A549 (cell line): ENCODE results near the gene SORL1. TPM values are rescaled to one million over a fixed set of nuclear protein-coding genes. Genes with fewer than 3 reads are reported as not detected.

Experiments used
- ATAC-seq, 2 experiments: fragments of 200-7000 bp in 1 of 2; fragments of >200 bp in 1 of 2; cut with Nextera tagmentation in 1 of 2; cut with Tn5 transposase in 1 of 2; 3 replicates each; pipeline versions ENCODE4 v1.8.0 to v1.9.1; 2018 to 2020; ENCODE audit warnings: mild to moderate bottlenecking in 1 of 2, moderate library complexity in 1 of 2
- CTCF ChIA-PET: fragments of 300-600 bp; sonication (Branson Sonifier 250); formaldehyde crosslinking; extraction: SDS; loops from one replicate; lab custom pipeline; 2021; ENCODE audit warnings: antibody characterized with exemption, inconsistent platforms; lab: Yijun Ruan, JAX
- POLR2A ChIA-PET: fragments of 350-600 bp; formaldehyde crosslinking; extraction: SDS; loops from one replicate; lab custom pipeline; 2021; ENCODE audit warnings: antibody characterized with exemption, inconsistent platforms; lab: Yijun Ruan, JAX
- DNase-seq, 2 experiments: peaks; one replicate each; pipeline versions ENCODE4 v3.0.0 to v3.0.0-alpha.2; 2011 to 2016; ENCODE audit warnings: low read depth in 1 of 2, low spot score in 1 of 2
- FAIRE-seq: peaks from 2 replicates; lab custom pipeline; 2011; peaks lifted over from hg19 to GRCh38; lab: Jason Lieb, UNC
- H3K27ac ChIP-seq, 2 experiments: fragments of >200 bp; sonication (Bioruptor Twin); formaldehyde crosslinking; 3 replicates each; pipeline ENCODE4 v1.5.1; 2016 to 2017
- H3K4me1 ChIP-seq: fragments of >200 bp; sonication (Bioruptor Twin); formaldehyde crosslinking; 3 replicates; pipeline ENCODE4 v1.6.1; 2016
- H3K4me2 ChIP-seq: fragments of >200 bp; sonication (Bioruptor Twin); formaldehyde crosslinking; 3 replicates; pipeline ENCODE4 v1.6.1; 2016
- H3K4me3 ChIP-seq: fragments of >200 bp; sonication (Bioruptor Twin); formaldehyde crosslinking; 3 replicates; pipeline ENCODE4 v1.5.1; 2016
- H3K9me3 ChIP-seq: fragments of >200 bp; sonication (Bioruptor Twin); formaldehyde crosslinking; 3 replicates; pipeline ENCODE4 v1.6.1; 2016
- CBX2 ChIP-seq: fragments of 200-600 bp; sonication (generic); IDR thresholded peaks from 2 replicates; pipeline ENCODE4 v1.6.1; 2016; ENCODE audit warnings: low read depth, mild to moderate bottlenecking, borderline replicate concordance
- CBX8 ChIP-seq: fragments of 200-600 bp; sonication (generic); IDR thresholded peaks from 2 replicates; pipeline ENCODE4 v1.6.1; 2016
- CEBPB ChIP-seq, 2 experiments: fragments of >200 bp in 1 of 2; sonication (Bioruptor Twin) in 1 of 2; formaldehyde crosslinking in 1 of 2; IDR thresholded peaks; 2 replicates each; pipeline ENCODE4 v1.6.1; 2012 to 2016
- CHD2 ChIP-seq: fragments of 150-350 bp; IDR thresholded peaks from 2 replicates; pipeline ENCODE4 v1.6.1; 2014; ENCODE audit warnings: low read length; ENCODE audit not compliant: partially characterized antibody
- EHF ChIP-seq: fragments of 250-450 bp; sonication (Bioruptor Pico); IDR thresholded peaks from 2 replicates; pipeline ENCODE4 v1.5.0; 2020; ENCODE audit warnings: mild to moderate bottlenecking
- EHMT2 ChIP-seq: fragments of 200-600 bp; sonication (generic); IDR thresholded peaks from 2 replicates; pipeline ENCODE4 v1.6.1; 2016; ENCODE audit warnings: antibody characterized with exemption, low read depth, mild to moderate bottlenecking, moderate library complexity
- ELK1 ChIP-seq: fragments of 150-350 bp; IDR thresholded peaks from 2 replicates; pipeline ENCODE4 v1.6.1; 2014; ENCODE audit warnings: low read depth, mild to moderate bottlenecking, low read length
- GATA3 ChIP-seq: IDR thresholded peaks from 2 replicates; pipeline ENCODE4 v1.6.1; 2012; ENCODE audit warnings: borderline replicate concordance
- HOXB13 ChIP-seq: fragments of 250-450 bp; sonication (Bioruptor Pico); IDR thresholded peaks from 2 replicates; pipeline ENCODE4 v1.5.0; 2020; ENCODE audit warnings: low read depth, mild to moderate bottlenecking, moderate library complexity
- JUNB ChIP-seq: fragments of >200 bp; sonication (Bioruptor Twin); formaldehyde crosslinking; IDR thresholded peaks from 2 replicates; pipeline ENCODE4 v1.6.1; 2016
- MAFK ChIP-seq: fragments of 450-650 bp; IDR thresholded peaks from 2 replicates; pipeline ENCODE4 v1.6.1; 2014; ENCODE audit not compliant: partially characterized antibody
- MAX ChIP-seq: IDR thresholded peaks from 2 replicates; pipeline ENCODE4 v1.6.1; 2012
- NFE2L2 ChIP-seq: fragments of 150-350 bp; conservative IDR thresholded peaks from 2 replicates; pipeline ENCODE4 v1.6.1; 2014; ENCODE audit warnings: low read length
- NPAS2 ChIP-seq: fragments of 250-450 bp; sonication (Bioruptor Pico); IDR thresholded peaks from 2 replicates; pipeline ENCODE4 v1.8.0; 2022; ENCODE audit warnings: mild to moderate bottlenecking, moderate library complexity, borderline replicate concordance
- RARB ChIP-seq: fragments of 250-450 bp; sonication (Bioruptor Pico); IDR thresholded peaks from 2 replicates; pipeline ENCODE4 v1.8.0; 2021; ENCODE audit warnings: mild to moderate bottlenecking, moderate library complexity
- RCOR1 ChIP-seq: fragments of 150-350 bp; IDR thresholded peaks from 2 replicates; pipeline ENCODE4 v1.6.1; 2014; ENCODE audit warnings: antibody characterized with exemption, low read length, low read depth
- RFX5 ChIP-seq: fragments of 450-650 bp; IDR thresholded peaks from 2 replicates; pipeline ENCODE4 v1.7.1; 2014; ENCODE audit warnings: antibody characterized with exemption, mild to moderate bottlenecking, moderate library complexity
- SMC3 ChIP-seq: fragments of >200 bp; sonication (Bioruptor Twin); formaldehyde crosslinking; IDR thresholded peaks from 3 replicates; pipeline ENCODE4 v1.6.1; 2018; ENCODE audit warnings: inconsistent platforms
- SREBF2 ChIP-seq: fragments of 450-650 bp; IDR thresholded peaks from 2 replicates; pipeline ENCODE4 v1.6.1; 2014; ENCODE audit warnings: mild to moderate bottlenecking, moderate library complexity
- TFCP2L1 ChIP-seq: fragments of 250-450 bp; sonication (Bioruptor Pico); IDR thresholded peaks from 2 replicates; pipeline ENCODE4 v1.5.0; 2021; ENCODE audit warnings: mild to moderate bottlenecking
- USF2 ChIP-seq: fragments of 450-650 bp; IDR thresholded peaks from 2 replicates; pipeline ENCODE4 v1.6.1; 2014; ENCODE audit warnings: antibody characterized with exemption
- WGBS: methylation state at CpG from one replicate; pipeline ENCODE4 v1.1.6; 2017; ENCODE audit errors: missing lambda C conversion rate; 5-methylcytosine and 5-hydroxymethylcytosine counted together
- polyA plus RNA-seq, 4 experiments: library from polyadenylated mRNA; depleted of rRNA in 3 of 4; stranded (reverse); fragments of >200 nt; fragmentation: RNase III in 1 of 4; extraction: RNeasy Plus Mini Kit Qiagen cat#74134 plus additional on column Dnase treatment in 1 of 4; gene quantifications; 2 replicates in 3 of 4; 3 replicates in 1 of 4; pipeline ENCODE4 v1.2.3, GENCODE V29; 2011 to 2017
- TF ChIP-seq, protein P1 (sequence below): fragments of >200 bp; sonication (Bioruptor Twin); formaldehyde crosslinking; IDR thresholded peaks from 3 replicates; pipeline ENCODE4 v1.6.1; 2016
- TF ChIP-seq, protein P2 (sequence below): fragments of 250-450 bp; sonication (Bioruptor Pico); IDR thresholded peaks from 2 replicates; pipeline ENCODE4 v1.5.0; 2021; ENCODE audit warnings: mild to moderate bottlenecking, moderate library complexity, borderline replicate concordance
- TF ChIP-seq, protein P3 (sequence below): fragments of 250-450 bp; sonication (Bioruptor Pico); IDR thresholded peaks from 2 replicates; pipeline ENCODE4 v1.5.0; 2020; ENCODE audit warnings: low read depth, mild to moderate bottlenecking, moderate library complexity

Gene SORL1
- polyA plus RNA-seq, 2 of the 4 experiments (the other 2 are of a cell fraction): 0.45 to 3.8 TPM

- no peak overlapping the region for H3K4me2 ChIP-seq
- DNase-seq (no peak), FAIRE-seq (no peak), ATAC-seq (no peak)
- ChIA-PET POLR2A (no interaction called here), CTCF (interaction anchor here (1.2 kb wide), 1 partner anchor 37 kb away, joined by 4 read pairs; the partner anchor contains the start of gene SORL1)
- no peak for TF ChIP-seq MAFK
- TF ChIP-seq CHD2: no peak
- TF ChIP-seq NPAS2: no peak
- TF ChIP-seq, protein P1, sequence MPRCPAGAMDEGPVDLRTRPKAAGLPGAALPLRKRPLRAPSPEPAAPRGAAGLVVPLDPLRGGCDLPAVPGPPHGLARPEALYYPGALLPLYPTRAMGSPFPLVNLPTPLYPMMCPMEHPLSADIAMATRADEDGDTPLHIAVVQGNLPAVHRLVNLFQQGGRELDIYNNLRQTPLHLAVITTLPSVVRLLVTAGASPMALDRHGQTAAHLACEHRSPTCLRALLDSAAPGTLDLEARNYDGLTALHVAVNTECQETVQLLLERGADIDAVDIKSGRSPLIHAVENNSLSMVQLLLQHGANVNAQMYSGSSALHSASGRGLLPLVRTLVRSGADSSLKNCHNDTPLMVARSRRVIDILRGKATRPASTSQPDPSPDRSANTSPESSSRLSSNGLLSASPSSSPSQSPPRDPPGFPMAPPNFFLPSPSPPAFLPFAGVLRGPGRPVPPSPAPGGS: no peak
- TF ChIP-seq SMC3: no peak
- no peak for TF ChIP-seq RARB (CRISPR knock-in tag)
- no peak for TF ChIP-seq TFCP2L1 (CRISPR knock-in tag)
- no peak for TF ChIP-seq RCOR1
- no peak for TF ChIP-seq JUNB
- TF ChIP-seq, protein P2, sequence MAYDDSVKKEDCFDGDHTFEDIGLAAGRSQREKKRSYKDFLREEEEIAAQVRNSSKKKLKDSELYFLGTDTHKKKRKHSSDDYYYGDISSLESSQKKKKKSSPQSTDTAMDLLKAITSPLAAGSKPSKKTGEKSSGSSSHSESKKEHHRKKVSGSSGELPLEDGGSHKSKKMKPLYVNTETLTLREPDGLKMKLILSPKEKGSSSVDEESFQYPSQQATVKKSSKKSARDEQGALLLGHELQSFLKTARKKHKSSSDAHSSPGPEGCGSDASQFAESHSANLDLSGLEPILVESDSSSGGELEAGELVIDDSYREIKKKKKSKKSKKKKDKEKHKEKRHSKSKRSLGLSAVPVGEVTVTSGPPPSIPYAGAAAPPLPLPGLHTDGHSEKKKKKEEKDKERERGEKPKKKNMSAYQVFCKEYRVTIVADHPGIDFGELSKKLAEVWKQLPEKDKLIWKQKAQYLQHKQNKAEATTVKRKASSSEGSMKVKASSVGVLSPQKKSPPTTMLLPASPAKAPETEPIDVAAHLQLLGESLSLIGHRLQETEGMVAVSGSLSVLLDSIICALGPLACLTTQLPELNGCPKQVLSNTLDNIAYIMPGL (CRISPR knock-in tag): no peak
- no peak for TF ChIP-seq USF2
- TF ChIP-seq, protein P3, sequence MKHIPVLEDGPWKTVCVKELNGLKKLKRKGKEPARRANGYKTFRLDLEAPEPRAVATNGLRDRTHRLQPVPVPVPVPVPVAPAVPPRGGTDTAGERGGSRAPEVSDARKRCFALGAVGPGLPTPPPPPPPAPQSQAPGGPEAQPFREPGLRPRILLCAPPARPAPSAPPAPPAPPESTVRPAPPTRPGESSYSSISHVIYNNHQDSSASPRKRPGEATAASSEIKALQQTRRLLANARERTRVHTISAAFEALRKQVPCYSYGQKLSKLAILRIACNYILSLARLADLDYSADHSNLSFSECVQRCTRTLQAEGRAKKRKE: no peak
- TF ChIP-seq SREBF2: no peak
- TF ChIP-seq CBX8: no peak
- TF ChIP-seq MAX: no peak
- WGBS: 55% methylated on average over 2 of the region's 2 CpGs
- H3K4me1 ChIP-seq: no peaks in the 10 kb centered on the region
- H3K4me3 ChIP-seq: no peak overlapping the region
- H3K27ac ChIP-seq: no peak overlapping the region
- H3K9me3 ChIP-seq: no peaks in the 10 kb centered on the region
These were observed 36.1 kb downstream of the SORL1 start for GRCh38 chr11:121488170-121488569.

DNA sequence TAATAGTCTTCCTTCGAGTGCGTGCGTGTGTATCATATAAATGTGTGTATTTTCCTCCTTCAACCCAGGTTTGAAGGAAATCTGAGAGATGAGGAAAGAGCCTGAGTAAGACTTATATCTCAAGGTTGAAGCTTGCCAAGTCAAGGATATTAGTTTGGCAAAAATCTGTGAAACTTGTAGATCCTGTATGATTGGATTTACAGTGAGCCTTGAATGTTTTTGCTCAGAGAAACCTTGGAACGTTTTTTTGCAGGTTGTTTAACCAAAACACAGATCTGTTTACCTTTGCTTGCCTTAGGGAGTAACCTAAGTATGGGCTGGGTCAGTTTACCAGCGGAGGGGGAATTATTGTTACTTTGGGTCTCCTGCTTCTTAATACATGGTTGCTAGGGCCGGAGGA is 36.5 kb downstream of the SORL1 start:
- H3K4me1 ChIP-seq: no peaks in the 10 kb centered on the region
- CTCF ChIA-PET: no interaction called here
- no peak for TF ChIP-seq EHF (CRISPR knock-in tag)
- TF ChIP-seq RCOR1: no peak
- no peak for TF ChIP-seq CBX2
- TF ChIP-seq GATA3: no peak
- TF ChIP-seq HOXB13 (CRISPR knock-in tag): no peak
- TF ChIP-seq CEBPB (IDR thresholded peaks at IDR 0.05): no peak
- TF ChIP-seq ELK1: no peak
- no peak for TF ChIP-seq RFX5
- no peak for TF ChIP-seq EHMT2
- TF ChIP-seq NFE2L2: no peak
- TF ChIP-seq, protein P1: no peak
- no peak for TF ChIP-seq USF2
- TF ChIP-seq, all 56 proteins: peak for 0
- Histone ChIP-seq H3K4me2 (no peak overlapping the region), H3K27ac (no peak overlapping the region), H3K9me3 (no peaks in the 10 kb centered on the region), H3K4me3 (no peak overlapping the region)
- FAIRE-seq (no peak), ATAC-seq (no peak), DNase-seq (no peak)
- POLR2A ChIA-PET: no interaction called here
- WGBS: 76% methylated on average over 6 of the region's 6 CpGs
